Activated CD4-positive, CD25-positive, alpha-beta regulatory T cell (primary cell): ENCODE measurements around the gene GOLPH3.
"Not testable (repeated sequence)": the region's sequence is repeated elsewhere in the genome, so short reads cannot be mapped to it uniquely, and the experiment has no call there.

Experiments used
- DNase-seq, 4 experiments: peaks; one replicate each; lab custom pipeline; 2025; lab: John Stamatoyannopoulos, UW

Gene GOLPH3

DNA sequence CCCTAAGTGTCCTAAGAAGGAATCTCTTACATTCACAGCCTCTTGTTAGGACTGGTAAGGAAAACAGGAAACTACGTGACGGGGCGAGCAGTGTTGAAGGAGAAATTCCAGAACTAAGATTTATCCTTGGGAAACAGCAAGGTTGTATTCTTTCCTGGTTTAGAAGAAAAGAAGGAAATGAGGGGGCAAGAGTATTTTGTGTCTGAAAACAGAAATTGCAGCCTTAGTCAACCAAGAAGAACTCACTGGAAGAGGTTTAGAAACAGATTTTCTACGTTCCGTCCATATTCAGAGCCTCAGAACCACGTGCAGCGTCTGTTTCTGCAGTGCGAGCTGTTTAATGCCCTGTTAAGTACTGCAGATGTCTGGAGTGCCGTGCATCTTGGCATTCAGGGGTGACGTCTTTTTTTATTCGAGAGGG, 75.2 kb downstream of the GOLPH3 start:
- DNase-seq, result no peak

DNA sequence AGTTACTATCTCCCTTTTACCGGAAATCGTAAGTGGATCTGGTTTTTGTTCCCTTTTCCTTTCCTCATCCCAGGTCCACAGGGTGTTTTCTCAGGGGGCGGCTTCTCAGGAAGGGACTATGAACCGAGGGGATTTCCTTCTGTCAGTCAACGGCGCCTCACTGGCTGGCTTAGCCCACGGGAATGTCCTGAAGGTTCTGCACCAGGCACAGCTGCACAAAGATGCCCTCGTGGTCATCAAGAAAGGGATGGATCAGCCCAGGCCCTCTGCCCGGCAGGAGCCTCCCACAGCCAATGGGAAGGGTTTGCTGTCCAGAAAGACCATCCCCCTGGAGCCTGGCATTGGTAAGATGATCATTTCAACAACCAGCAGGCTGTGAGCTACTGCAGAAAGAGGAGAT, 75.8 kb downstream of the GOLPH3 start:
- no peak for DNase-seq

DNA sequence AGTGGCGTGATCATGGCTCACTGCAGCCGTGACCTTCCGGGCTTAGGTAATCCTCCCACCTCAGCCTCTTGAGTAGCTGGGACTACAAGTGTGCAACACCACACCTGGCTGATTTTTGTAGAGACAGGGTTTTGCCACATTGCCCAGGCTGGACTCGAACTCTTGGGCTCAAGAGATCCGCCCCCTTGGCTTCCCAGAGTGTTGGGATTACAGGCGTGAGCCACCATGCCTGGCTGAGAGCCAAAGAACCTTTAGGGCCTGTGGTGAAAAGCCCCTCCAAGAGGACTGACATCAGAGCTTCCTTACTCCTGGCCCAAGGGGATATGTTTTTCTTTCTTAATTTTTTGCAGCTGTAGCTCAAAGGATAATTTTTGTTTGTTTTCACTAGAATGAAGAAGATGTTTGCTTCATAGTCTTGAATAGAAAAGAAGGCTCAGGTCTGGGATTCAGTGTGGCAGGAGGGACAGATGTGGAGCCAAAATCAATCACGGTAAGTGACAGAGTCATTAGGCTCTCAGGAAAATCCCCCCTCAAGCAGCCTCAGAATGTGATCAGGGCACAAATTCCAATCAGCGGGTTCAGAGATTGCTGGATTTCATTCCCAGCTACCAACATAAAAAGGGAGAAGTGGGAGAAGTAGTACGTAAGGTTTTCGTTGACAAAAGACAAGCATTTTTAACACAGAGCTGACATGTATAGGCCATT, 77.1 kb downstream of the GOLPH3 start:
- DNase-seq, result no peak

DNA sequence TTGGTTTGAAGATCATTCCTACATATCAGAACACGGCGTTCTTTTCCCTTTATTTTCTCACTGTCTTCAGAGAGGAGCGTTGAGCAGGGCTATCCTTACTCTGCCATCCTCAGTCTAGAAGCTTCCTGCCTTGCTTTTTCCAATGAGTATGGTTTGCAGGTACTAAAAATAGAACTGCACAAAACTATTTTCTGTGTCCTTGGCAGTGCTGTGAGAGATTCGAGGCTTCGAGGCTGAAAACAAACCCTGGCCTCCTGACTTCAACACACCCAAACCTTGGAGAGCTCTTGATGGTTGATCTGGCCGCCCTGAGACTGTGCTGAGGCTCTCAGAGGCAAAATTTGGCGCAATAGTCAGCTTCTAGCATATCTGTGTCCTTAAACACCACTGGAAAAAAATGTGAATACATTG, 78.9 kb downstream of the GOLPH3 start:
- no peak for DNase-seq

DNA sequence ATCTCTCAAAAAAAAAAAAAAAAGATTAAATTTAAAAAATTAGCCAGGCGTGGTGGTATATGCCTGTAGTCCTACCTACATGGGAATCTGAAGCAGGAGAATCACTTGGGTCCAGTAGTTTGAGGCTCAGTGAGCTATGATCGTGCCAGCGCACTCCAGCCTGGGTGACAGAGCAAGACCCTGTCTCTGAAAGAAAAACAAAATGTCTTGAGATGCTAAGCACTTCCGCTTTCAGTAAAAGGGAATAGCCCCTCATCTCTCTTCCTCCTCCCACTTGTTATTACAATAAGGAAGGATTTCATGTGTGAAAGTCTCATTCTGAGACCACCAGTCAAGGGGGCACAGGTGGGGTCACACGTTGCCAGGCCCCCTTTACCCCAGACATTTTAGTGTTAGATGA, 79.4 kb downstream of the GOLPH3 start:
- DNase-seq, result no peak

DNA sequence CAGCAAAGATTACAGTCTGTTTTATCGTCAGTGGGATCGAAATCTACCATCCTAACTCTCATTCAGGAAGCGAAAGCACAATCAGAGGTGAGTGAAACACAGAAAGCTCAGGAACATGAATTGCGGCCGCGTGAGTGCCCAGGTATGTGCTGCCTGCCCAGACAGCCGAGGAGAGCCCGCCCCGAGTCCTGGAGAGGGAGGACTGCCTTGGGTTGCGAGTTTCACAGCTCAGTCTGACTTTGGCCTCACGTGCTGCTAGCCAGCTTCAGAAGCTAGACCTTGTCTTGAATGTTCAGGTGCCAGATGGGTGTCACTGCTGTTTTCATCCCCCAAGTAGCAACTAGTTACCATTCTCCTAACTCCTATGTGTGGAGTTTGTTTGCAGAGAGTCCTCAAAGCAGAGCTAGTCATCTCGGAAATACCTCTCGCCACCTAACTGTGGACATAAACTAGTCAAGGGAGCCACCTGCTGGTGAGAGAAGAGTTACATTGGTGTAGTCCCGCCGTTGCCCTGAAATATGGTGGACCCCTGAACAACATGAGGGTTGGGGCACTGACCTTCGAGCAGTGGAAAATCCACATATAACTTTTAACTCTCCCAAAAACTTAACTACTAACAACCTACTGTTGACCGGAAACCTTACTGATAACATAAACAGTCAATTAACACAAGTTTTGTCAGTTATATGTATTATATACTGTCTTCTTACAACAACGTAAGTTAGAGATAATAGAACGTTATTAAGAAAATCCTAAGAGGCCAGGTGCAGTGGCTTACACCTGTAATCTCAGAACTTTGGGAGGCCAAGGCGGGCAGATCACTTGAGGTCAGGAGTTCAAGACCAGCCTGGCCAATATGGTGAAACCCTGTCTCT, 80.9 kb downstream of the GOLPH3 start:
- peak; percentile 7 to 33 (median 22) for DNase-seq

DNA sequence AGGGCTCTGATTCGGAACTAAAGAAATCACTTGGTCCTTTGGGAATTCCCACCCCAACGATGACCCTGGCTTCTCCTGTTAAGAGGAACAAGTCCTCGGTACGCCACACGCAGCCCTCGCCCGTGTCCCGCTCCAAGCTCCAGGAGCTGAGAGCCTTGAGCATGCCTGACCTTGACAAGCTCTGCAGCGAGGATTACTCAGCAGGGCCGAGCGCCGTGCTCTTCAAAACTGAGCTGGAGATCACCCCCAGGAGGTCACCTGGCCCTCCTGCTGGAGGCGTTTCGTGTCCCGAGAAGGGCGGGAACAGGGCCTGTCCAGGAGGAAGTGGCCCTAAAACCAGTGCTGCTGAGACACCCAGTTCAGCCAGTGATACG, 83.4 kb downstream of the GOLPH3 start:
- no peak for DNase-seq

DNA sequence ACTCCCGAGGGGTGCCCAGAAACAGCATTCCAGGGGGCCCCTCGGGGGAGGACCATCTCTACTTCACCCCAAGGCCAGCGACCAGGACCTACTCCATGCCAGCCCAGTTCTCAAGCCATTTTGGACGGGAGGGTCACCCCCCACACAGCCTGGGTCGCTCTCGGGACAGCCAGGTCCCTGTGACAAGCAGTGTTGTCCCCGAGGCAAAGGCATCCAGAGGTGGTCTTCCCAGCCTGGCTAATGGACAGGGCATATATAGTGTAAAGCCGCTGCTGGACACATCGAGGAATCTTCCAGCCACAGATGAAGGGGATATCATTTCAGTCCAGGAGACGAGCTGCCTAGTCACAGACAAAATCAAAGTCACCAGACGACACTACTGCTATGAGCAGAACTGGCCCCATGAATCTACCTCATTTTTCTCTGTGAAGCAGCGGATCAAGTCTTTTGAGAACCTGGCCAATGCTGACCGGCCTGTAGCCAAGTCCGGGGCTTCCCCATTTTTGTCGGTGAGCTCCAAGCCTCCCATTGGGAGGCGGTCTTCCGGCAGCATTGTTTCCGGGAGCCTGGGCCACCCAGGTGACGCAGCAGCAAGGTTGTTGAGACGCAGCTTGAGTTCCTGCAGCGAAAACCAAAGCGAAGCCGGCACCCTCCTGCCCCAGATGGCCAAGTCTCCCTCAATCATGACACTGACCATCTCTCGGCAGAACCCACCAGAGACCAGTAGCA, 83.9 kb downstream of the GOLPH3 start:
- no peak for DNase-seq

DNA sequence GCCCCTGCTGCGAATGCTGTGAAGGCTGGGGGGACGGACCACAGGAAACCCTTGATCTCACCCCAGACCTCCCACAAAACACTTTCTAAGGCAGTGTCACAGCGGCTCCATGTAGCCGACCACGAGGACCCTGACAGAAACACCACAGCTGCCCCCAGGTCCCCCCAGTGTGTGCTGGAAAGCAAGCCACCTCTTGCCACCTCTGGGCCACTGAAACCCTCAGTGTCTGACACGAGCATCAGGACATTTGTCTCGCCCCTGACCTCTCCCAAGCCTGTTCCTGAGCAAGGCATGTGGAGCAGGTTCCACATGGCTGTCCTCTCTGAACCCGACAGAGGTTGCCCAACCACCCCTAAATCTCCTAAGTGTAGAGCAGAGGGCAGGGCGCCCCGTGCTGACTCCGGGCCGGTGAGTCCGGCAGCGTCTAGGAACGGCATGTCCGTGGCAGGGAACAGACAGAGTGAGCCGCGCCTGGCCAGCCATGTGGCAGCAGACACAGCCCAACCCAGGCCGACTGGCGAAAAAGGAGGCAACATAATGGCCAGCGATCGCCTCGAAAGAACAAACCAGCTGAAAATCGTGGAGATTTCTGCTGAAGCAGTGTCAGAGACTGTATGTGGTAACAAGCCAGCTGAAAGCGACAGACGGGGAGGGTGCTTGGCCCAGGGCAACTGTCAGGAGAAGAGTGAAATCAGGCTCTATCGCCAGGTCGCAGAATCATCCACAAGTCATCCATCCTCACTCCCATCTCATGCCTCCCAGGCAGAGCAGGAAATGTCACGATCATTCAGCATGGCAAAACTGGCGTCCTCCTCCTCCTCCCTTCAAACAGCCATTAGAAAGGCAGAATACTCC, 84.7 kb downstream of the GOLPH3 start:
- DNase-seq, result no peak

DNA sequence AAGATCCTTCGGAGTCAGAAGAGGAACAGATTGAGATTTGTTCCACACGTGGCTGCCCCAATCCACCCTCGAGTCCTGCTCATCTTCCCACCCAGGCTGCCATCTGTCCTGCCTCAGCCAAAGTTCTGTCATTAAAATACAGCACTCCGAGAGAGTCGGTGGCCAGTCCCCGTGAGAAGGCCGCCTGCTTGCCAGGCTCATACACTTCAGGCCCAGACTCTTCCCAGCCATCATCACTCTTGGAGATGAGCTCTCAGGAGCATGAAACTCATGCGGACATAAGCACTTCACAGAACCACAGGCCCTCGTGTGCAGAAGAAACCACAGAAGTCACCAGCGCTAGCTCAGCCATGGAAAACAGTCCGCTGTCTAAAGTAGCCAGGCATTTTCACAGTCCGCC, 85.9 kb downstream of the GOLPH3 start:
- DNase-seq, result no peak

DNA sequence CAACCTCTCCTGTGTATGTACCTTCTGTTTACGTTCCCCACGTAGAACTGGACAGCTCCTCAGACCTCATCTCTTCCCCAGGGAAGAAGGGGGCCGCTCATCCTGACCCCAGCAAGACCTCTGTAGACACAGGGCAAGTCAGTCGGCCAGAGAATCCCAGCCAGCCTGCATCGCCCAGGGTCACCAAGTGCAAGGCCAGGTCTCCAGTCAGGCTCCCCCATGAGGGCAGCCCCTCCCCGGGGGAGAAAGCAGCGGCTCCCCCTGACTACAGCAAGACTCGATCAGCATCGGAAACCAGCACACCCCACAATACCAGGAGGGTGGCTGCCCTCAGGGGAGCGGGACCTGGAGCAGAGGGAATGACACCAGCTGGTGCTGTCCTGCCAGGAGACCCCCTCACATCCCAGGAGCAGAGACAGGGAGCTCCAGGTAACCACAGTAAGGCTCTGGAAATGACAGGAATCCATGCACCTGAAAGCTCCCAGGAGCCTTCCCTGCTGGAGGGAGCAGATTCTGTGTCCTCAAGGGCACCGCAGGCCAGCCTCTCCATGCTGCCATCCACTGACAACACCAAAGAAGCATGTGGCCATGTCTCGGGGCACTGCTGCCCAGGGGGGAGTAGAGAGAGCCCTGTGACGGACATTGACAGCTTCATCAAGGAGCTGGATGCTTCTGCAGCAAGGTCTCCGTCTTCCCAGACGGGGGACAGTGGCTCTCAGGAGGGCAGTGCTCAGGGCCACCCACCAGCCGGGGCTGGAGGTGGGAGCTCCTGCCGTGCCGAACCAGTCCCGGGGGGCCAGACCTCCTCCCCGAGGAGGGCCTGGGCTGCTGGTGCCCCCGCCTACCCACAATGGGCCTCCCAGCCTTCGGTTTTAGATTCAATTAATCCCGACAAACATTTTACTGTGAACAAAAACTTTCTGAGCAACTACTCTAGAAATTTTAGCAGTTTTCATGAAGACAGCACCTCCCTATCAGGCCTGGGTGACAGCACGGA, 86.7 kb downstream of the GOLPH3 start:
- DNase-seq, result no peak

DNA sequence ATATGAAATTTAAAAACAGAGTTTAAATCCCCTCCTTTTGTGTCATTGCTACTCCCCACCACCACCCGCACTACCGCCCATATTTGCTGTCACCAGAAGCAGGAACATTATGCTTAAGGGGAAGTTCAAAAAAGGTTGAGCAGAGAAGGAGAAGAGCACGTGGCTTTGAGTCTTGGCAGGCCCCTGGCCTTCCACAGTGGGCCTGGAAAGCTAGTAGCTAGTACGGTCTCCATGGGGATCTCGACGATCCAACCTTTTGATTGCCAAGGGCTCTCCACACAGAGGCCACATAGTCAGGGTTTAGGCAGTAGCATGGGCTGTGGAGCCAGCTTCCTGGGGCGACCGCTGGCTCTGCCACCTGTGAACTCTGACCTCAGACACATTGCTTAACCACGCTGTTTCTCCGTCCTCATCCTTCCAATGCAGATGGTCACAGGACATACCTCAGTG, 90.1 kb downstream of the GOLPH3 start:
- DNase-seq, result no peak

DNA sequence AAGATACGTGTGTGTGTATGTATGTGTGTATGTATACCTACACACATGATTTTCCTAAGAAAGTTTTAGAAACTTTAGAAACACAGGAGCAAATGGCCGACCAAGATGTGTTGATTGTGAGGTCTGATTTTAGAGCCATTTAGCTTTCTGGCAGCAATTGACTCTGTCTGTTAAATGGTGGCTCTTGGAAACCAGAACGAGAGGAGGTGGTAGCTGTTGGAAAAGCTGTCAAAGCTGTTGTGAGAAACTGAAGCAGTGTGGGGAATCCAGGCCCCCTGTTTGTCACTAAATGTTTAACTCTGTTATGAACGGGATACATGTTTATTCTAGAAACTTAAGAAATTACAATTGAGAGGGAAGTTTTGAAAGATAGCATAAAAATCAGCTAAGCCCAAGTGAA, 91.4 kb downstream of the GOLPH3 start:
- DNase-seq, result no peak

DNA sequence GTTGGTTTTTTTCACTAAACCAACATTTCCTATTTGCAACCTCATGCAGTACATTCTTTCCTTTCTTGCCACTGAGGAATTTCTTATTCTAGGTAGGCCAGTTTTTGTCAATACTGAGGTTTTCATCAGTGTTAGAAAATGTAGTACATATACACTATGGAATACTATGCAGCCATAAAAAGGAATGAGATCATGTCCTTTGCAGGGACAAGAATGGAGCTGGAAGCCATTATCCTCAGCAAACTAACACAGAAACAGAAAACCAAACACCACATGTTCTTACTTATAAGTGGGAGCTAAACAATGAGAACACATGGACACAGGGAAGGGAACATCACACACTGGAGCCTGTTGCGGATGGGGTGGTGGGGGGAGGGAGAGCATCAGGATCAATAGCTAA, 93.6 kb downstream of the GOLPH3 start:
- not testable (repeated sequence) for DNase-seq

DNA sequence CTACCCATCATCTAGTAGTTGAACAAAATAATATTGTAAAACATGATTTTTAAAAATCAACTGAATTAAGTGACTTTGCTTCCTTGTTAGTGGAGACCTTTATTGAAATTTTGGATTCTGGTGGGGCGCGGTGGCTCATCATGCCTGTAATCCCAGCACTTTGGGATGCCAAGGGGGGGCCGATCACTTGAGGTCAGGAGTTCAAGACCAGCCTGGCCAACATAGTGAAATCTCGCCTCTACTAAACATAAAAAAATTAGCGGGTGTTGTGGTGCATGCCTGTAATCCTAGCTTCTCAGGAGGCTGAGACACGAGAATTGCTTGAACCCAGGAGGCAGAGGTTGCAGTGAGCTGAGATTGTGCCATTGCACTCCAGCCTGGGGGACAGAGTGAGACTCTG, 95.3 kb downstream of the GOLPH3 start:
- not testable (repeated sequence) for DNase-seq

DNA sequence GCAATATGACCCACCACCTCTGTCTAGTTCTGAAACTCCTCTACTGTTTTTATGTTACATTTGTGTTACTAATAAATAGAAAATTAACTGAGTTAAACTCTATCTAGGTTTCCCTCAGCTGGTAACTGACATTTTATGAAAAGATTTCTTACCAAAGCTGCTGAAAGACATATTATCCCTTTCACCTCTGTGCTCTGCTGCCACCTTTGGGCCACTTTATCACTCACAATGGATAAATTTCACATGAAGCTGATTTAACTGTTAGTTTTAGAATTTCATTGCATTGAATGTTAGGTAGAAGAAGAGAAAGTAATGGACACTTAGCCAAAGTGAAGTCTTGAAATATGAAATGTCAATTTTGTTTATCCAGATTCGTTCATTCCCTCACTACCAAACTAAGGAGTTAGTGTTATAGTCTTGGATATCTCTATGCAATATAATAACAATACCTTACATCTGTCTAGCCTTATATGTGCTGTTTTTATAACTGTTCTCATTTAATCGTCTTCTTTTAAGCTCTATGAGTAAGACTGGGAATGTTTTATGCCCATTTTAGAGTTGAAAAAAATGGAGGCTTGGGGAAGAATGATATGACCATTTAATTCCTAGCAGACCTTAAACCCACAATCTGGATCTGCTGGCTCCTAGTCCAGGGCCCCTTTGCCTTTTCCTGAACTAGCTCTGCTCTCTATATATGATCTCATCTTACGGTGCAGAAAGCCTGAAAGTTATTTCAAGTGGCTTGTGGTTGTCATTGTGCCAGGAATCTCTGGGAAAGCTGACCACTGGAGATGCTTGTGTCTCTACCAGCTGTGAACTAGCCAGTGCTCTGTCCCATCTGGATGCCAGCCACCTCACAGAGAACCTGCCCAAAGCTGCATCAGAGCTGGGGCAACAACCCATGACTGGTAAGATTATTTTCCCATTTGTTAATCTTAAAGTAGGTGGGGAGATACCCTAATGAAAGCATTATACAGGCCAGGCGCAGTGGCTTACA, 97.1 kb downstream of the GOLPH3 start:
- DNase-seq, result no peak
